Measurements from ENCODE around the gene ARL9.

ARL9 gene

DNA sequence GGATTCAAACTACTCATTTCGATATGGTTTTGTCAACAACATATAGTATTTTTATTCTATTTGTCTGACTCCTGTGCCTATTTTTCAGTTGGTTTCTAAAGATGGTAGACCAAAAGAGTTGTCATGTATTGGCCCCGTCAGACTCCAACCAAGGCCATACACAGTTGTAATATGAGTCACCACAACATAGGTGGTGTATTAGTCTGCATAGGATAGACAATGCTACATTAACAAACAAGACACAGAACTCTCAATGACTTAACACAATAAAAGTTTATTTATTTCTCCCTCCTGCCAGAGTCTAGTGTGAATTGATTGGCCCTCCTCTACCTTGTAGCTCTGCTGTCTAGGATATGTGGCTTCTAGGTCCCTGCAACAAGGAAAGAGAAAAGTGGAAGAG lies 45.9 kb downstream of the ARL9 start:
- no peak for ATAC-seq (ENCODE audit: low read depth)
- Mint-ChIP-seq H3K4me1 (no peaks in the 10 kb centered on the region), H3K27me3 (peaks cover 5% of the 10 kb centered on the region), H3K36me3 (no peaks in the 10 kb centered on the region), H3K9me3 (no peaks in the 10 kb centered on the region), H3K4me3 (no peak overlapping the region), H3K27ac (no peak overlapping the region)
- DNase-seq (ENCODE audit: low spot score in 2 of 2), result no peak

DNA sequence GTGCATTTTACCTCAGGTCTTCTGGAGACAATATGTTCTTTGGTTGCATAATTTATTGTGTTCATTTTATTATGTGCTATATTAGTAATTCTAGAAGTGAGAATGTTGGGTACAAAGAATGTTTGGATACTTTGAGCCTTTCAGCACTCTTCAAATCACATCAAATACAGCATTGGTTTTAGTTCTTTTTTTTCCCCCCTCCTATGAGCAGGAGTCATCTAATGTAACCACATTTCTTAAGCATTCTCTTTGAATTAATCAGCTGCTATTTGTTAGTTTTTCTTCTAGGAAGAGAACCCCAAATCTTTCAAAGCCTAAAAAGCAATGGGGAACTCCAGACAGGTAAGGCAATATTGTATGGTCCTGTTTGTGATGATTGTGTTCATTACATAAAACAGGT lies 46.7 kb downstream of the ARL9 start:
- H3K4me3 Mint-ChIP-seq, result no peak overlapping the region
- H3K27me3 Mint-ChIP-seq, result peaks cover 5% of the 10 kb centered on the region
- no peak for ATAC-seq (ENCODE audit: low read depth)

DNA sequence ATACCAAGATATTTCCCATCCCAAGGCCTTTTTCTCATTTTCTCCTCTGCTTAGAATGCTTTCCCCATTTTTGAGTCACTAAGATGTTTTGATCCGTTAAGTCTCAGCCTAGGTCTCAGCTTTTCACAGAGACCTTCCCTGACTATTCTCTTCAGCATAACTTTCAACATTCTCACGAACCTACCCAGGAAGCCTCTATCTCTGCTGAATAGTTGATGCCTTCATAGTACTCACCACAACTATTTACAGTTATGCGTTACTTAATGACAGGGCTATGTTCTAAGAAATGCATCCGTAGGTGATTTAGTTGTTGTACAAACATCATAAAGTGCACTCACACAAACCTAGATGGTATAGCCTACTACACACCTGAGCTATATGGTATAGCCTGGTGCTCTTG lies 64.5 kb downstream of the ARL9 start:
- H3K36me3 Mint-ChIP-seq, result peaks cover 2% of the 10 kb centered on the region
- H3K9me3 Mint-ChIP-seq, result peaks cover 2% of the 10 kb centered on the region
- no peak overlapping the region for H3K27ac Mint-ChIP-seq
- H3K4me1 Mint-ChIP-seq, result peaks cover 3% of the 10 kb centered on the region
- peaks cover 9% of the 10 kb centered on the region for H3K27me3 Mint-ChIP-seq
- no peak for ATAC-seq (ENCODE audit: low read depth)
- H3K4me3 Mint-ChIP-seq, result no peak overlapping the region
- DNase-seq (ENCODE audit: low spot score in 2 of 2), result no peak

More for the DNA sequence above, 46.7 kb downstream of the ARL9 start:
- Mint-ChIP-seq H3K4me1 (no peaks in the 10 kb centered on the region), H3K9me3 (no peaks in the 10 kb centered on the region), H3K27ac (no peak overlapping the region), H3K36me3 (no peaks in the 10 kb centered on the region)
- DNase-seq (ENCODE audit: low spot score in 2 of 2), result no peak
